Body of pancreas (tissue), 4 donors: ENCODE data around the gene C11orf24. TPM values are rescaled to one million over a fixed set of nuclear protein-coding genes. Genes with fewer than 3 reads are reported as not detected.
"Not testable (repeated sequence)": the region's sequence is repeated elsewhere in the genome, so short reads cannot be mapped to it uniquely, and the experiment has no call there.

Experiments
- ATAC-seq: fragments of 150-250 bp; one replicate; pipeline ENCODE4 v1.9.1; 2016
- DNase-seq, 4 donors: peaks; one replicate each; pipeline ENCODE4 v3.0.0-alpha.2; 2019
- H3K27ac ChIP-seq, 4 donors: fragments of 200-600 bp; sonication (generic); 1 replicate in 3 of 4; 2 replicates in 1 of 4; pipeline versions ENCODE4 v1.5.1 to v1.6.1; 2016 to 2019; ENCODE audit warnings: mild to moderate bottlenecking in 1 of 4, mixed read lengths in 1 of 4, moderate library complexity in 1 of 4
- H3K27me3 ChIP-seq, 2 donors: fragments of 200-600 bp; sonication (generic); one replicate each; pipeline ENCODE4 v1.6.0; 2016; ENCODE audit warnings: mild to moderate bottlenecking in 1 of 2
- H3K36me3 ChIP-seq, 2 donors: fragments of 200-600 bp; sonication (generic); replicated peaks in 1 of 2; 2 replicates each; pipeline ENCODE4 v1.5.1; 2016; ENCODE audit warnings: low read depth in 2 of 2; ENCODE audit not compliant: insufficient read depth in 1 of 2
- H3K4me1 ChIP-seq: fragments of 200-600 bp; sonication (generic); one replicate; pipeline ENCODE4 v1.6.0; 2016
- H3K4me3 ChIP-seq, 2 donors: fragments of 200-600 bp; sonication (generic); 1 replicate in 1 of 2; 2 replicates in 1 of 2; pipeline ENCODE4 v1.5.1; 2016 to 2019
- H3K9me3 ChIP-seq, 3 donors: fragments of 200-600 bp; sonication (generic); 1 replicate in 2 of 3; 2 replicates in 1 of 3; pipeline ENCODE4 v1.5.1; 2016
- CTCF ChIP-seq, 7 experiments: fragments of 450-650 bp in 4 of 7; fragments of 200-600 bp in 3 of 7; sonication (generic) in 3 of 7; IDR thresholded peaks; one replicate each; pipeline ENCODE4 v1.5.1; 2016 to 2019; ENCODE audit warnings: antibody characterized with exemption in 7 of 7
- POLR2A ChIP-seq, 3 donors: fragments of 450-650 bp; IDR thresholded peaks; one replicate each; pipeline ENCODE4 v1.6.1; 2016; ENCODE audit warnings: antibody characterized with exemption in 3 of 3, mild to moderate bottlenecking in 2 of 3
- WGBS, 2 donors: methylation state at CpG; one replicate each; pipeline ENCODE4 v1.1.5; 2017; 5-methylcytosine and 5-hydroxymethylcytosine counted together
- intact Hi-C: fragments of 100-400 bp; cut with DNase I; formaldehyde crosslinking; loops from one replicate; pipeline ENCODE4 v1.15.1; 2023
- total RNA-seq, 2 donors: library from RNA; depleted of rRNA; stranded (reverse); fragments of >200 nt; gene quantifications; one replicate each; pipeline ENCODE4 v1.1.0, GENCODE V29; 2016

C11orf24 gene
- total RNA-seq, 2 donors from 2014 or later, result 8.2 to 14.3 TPM

DNA sequence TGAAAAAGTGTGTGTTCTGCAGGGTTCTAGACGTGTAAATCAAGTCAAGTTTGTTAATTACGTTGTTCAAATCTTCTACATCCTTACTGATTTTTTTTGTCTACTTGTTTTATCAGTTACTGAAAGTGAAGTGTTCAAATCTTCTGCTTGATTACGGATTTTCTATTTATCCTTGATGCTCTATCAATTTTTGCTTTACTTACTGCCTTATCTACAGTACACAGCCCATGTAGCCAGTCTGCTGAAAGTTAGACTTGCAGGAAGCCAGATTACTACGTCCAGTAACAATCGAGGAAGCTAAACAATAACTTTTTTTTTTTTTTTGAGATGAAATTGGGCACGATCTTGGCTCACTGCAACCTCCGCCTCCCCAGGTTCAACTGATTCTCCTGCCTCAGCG, 15.6 kb upstream of the C11orf24 start:
- intact Hi-C loops, result no loop called here
- no peaks in the 10 kb centered on the region for H3K9me3 ChIP-seq
- no peaks in the 10 kb centered on the region for H3K36me3 ChIP-seq
- H3K27ac ChIP-seq, result no peak overlapping the region
- TF ChIP-seq CTCF (IDR thresholded peaks at IDR 0.05), result no peak
- TF ChIP-seq POLR2A (IDR thresholded peaks at IDR 0.05), result no peak
- no peak overlapping the region for H3K4me3 ChIP-seq
- 40 to 53% methylated on average over 8 of the region's 8 CpGs for WGBS, 2 donors
- H3K4me1 ChIP-seq, result no peaks in the 10 kb centered on the region
- ATAC-seq (no peak), DNase-seq (no peak)
- no peaks in the 10 kb centered on the region for H3K27me3 ChIP-seq

DNA sequence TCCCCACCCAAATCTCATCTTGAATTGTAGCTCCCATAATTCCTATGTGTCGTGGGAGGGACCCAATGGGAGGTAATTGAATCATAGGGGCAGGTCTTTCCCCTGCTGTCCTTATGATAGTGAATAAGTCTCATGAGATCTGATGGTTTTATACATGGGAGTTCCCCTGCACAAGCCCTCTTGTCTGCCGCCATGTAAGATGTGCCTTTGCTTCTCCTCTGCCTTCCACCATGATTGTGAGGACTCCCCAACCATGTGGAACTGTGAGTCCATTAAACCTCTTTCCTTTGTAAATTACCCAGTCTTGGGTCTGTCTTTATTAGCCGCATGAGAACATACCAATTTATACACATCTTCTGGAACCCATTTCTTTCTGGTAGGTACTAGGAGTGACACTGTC, 12.8 kb upstream of the C11orf24 start:
- H3K27me3 ChIP-seq, H3K4me1 ChIP-seq, H3K27ac ChIP-seq, H3K4me3 ChIP-seq, ATAC-seq, H3K36me3 ChIP-seq, intact Hi-C loops, H3K9me3 ChIP-seq, DNase-seq: not testable (repeated sequence)
- WGBS, 2 donors, result 87 to 92% methylated on average over 3 of the region's 3 CpGs

DNA sequence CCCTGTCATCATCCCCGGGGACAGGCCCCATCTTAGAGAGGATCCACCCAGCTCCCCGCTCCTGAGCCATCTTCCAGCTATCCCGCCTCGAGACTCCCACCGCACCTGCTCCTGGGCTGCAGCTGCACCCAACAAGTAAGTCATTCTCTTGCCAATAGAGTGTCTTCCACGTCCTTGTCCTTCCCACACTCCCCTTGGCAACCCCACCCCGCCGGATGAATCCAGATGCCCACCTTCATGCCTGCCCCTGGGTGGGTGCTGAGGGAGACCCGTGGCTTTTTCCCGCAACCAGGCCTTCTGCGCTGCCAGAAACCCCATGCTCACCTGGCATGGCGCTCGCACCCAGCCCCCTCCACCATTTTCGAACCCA, 11.1 kb upstream of the C11orf24 start:
- H3K27ac ChIP-seq, result no peak overlapping the region
- no peaks in the 10 kb centered on the region for H3K4me1 ChIP-seq
- H3K4me3 ChIP-seq, result no peak overlapping the region
- no peaks in the 10 kb centered on the region for H3K27me3 ChIP-seq
- WGBS, 2 donors, result 87 to 91% methylated on average over 14 of the region's 14 CpGs
- DNase-seq (no peak), ATAC-seq (no peak)
- intact Hi-C loops, result no loop called here
- H3K9me3 ChIP-seq, result no peaks in the 10 kb centered on the region
- no peaks in the 10 kb centered on the region for H3K36me3 ChIP-seq
- TF ChIP-seq CTCF (IDR thresholded peaks at IDR 0.05), result no peak
- TF ChIP-seq POLR2A (IDR thresholded peaks at IDR 0.05), result no peak

GRCh38 chr11:68282141-68282860, 10.5 kb upstream of the C11orf24 start:
- no peak overlapping the region for H3K27ac ChIP-seq
- H3K4me1 ChIP-seq, result no peaks in the 10 kb centered on the region
- no peaks in the 10 kb centered on the region for H3K9me3 ChIP-seq
- DNase-seq, result no peak
- intact Hi-C loops, result no loop called here
- H3K27me3 ChIP-seq, result no peaks in the 10 kb centered on the region
- TF ChIP-seq CTCF (IDR thresholded peaks at IDR 0.05) (no peak), POLR2A (IDR thresholded peaks at IDR 0.05) (no peak)
- H3K36me3 ChIP-seq, result no peaks in the 10 kb centered on the region
- no peak for ATAC-seq
- H3K4me3 ChIP-seq, result no peak overlapping the region
- 51 to 67% methylated on average over 15 of the region's 15 CpGs for WGBS, 2 donors

- intact Hi-C loops, result no loop called here
- no peak for ATAC-seq
- H3K36me3 ChIP-seq, result no peaks in the 10 kb centered on the region
- TF ChIP-seq CTCF (IDR thresholded peaks at IDR 0.05) (no peak), POLR2A (IDR thresholded peaks at IDR 0.05) (no peak)
- H3K4me1 ChIP-seq, result no peaks in the 10 kb centered on the region
- WGBS, 2 donors, result 75 to 78% methylated on average over 5 of the region's 5 CpGs
- no peak overlapping the region for H3K27ac ChIP-seq
- H3K9me3 ChIP-seq, result no peaks in the 10 kb centered on the region
- H3K27me3 ChIP-seq, result no peaks in the 10 kb centered on the region
- DNase-seq, result no peak
- no peak overlapping the region for H3K4me3 ChIP-seq
These were observed 7.9 kb upstream of the C11orf24 start for GRCh38 chr11:68279676-68280075.
